GM12801 (cell line): ENCODE results near the gene GPER1.

Experiments used
- CTCF ChIP-seq: IDR thresholded peaks from one replicate; pipeline ENCODE4 v1.5.1; 2011; ENCODE audit warnings: control low read depth; ENCODE audit not compliant: insufficient read length; ENCODE audit errors: extremely low read depth

Gene GPER1

GRCh38 chr7:1100834-1101562, 13.1 kb downstream of the GPER1 start:
- no peak for TF ChIP-seq CTCF

- TF ChIP-seq CTCF = no peak
These were observed 13.9 kb downstream of the GPER1 start for GRCh38 chr7:1101563-1102431.

GRCh38 chr7:1103009-1103788, 15.3 kb downstream of the GPER1 start:
- TF ChIP-seq CTCF = no peak

- TF ChIP-seq CTCF = no peak
These were observed 16.0 kb downstream of the GPER1 start for GRCh38 chr7:1103789-1104515.

- TF ChIP-seq CTCF = no peak
These were observed 16.7 kb downstream of the GPER1 start for GRCh38 chr7:1104516-1105179.

GRCh38 chr7:1105189-1105588, 17.3 kb downstream of the GPER1 start:
- TF ChIP-seq CTCF = no peak
